ENCODE measurements around the gene TMEM131.
A peak's percentile ranks its signal among the peaks of the same experiment; 100 is the strongest.
"Not testable (repeated sequence)": the region's sequence is repeated elsewhere in the genome, so short reads cannot be mapped to it uniquely, and the experiment has no call there.

The TMEM131 gene

DNA sequence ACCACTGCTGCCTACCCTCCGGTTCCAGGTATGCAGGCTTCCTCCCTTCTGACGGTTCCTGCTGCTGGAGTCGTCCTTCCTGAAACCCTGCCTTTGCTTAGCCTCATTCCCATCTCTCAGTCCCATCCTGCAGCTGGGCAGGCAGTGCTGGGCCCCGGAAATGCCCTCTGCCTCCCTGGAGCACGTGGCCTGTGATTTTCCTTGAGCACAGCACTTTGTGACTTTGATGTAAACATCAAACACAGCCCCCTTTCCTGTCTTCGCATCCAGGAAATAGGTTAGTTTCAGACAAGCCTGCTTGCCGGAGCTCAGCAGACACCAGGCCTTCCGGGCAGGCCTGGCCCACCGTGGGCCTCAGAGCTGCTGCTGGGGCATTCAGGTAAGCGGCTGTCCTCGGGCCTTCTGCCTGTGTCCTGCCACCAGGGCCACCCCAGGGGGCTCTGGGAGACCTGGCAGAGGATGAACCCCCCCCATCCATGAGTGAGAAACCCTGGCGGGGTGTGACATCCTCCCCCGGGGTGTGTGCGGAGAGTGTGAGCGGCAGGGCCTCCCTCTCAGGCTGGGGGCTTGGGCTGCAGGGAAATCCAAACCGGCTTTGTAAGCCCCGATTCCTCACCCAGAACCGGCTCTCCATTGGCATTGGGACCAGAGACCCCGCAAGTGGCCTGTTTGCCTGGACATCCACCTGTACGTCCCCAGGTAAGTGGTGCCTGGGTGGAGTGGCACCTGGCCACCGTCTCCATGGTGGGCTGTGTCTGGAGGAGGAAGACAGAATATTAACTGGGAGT is 282.3 kb downstream of the TMEM131 start, which contains the start of gene ZAP70:
ZAP70 (plus strand) TSS at position 281 of the 788 bp plus-strand sequence. CDS start 10,461 bp downstream, outside the sequence.
- Histone ChIP-seq H3K4me1 (ENCODE audit: control insufficient read depth in 2 of 2, insufficient read depth in 1 of 2, low read depth in 1 of 2, low read length in 2 of 2) (peaks cover 2 to 5% of the 10 kb centered on the region in 2 donors), H4K8ac (ENCODE audit: low read depth, low read length) (no peak within 1 kb of the TSS), H3K4ac (ENCODE audit: low read length) (no peak within 1 kb of the TSS), H2AK5ac (ENCODE audit: low read depth, low read length) (peak within 1 kb of the TSS; percentile 38), H3K4me3 (ENCODE audit: low read length in 2 of 2) (no peak within 1 kb of the TSS), H2BK15ac (ENCODE audit: low read length) (peak within 1 kb of the TSS; percentile 81), H2BK5ac (ENCODE audit: low read length) (peak within 1 kb of the TSS; percentile 1), H2BK12ac (ENCODE audit: low read length) (no peak within 1 kb of the TSS), H3K9ac (ENCODE audit: low read depth, low read length, poor library complexity) (peak within 1 kb of the TSS; percentile 51), H3K23ac (ENCODE audit: low read depth, low read length, poor library complexity) (peak within 1 kb of the TSS; percentile 52), H3K27ac (replicated peaks; ENCODE audit: low read length) (no peak within 1 kb of the TSS), H3K27me3 (ENCODE audit: control insufficient read depth in 3 of 3, insufficient read depth in 3 of 3, low read depth in 1 of 3, low read length in 3 of 3) (no peaks in the 10 kb centered on the region), H2BK120ac (ENCODE audit: low read depth, low read length) (no peak within 1 kb of the TSS), H3K4me2 (ENCODE audit: insufficient read depth, low read length, poor library complexity, severe bottlenecking) (no peak within 1 kb of the TSS), H3K9me3 (replicated peaks in 1 of 2; ENCODE audit: control insufficient read depth in 2 of 2, insufficient read depth in 1 of 2, low read depth in 1 of 2, low read length in 2 of 2) (no peaks in the 10 kb centered on the region), H2AFZ (ENCODE audit: low read length) (peak within 1 kb of the TSS; percentile 84), H4K91ac (ENCODE audit: low read depth, low read length, poor library complexity) (no peak within 1 kb of the TSS), H3K36me3 (replicated peaks in 1 of 2; ENCODE audit: control insufficient read depth in 2 of 2, insufficient read depth in 2 of 2, low read length in 2 of 2) (no peaks in the 10 kb centered on the region), H3K79me1 (ENCODE audit: low read depth, low read length) (peaks cover 3% of the 10 kb centered on the region), H3K14ac (ENCODE audit: low read length) (no peak within 1 kb of the TSS), H3K18ac (ENCODE audit: low read length) (peak within 1 kb of the TSS; percentile 70)
- WGBS, 2 donors (ENCODE audit: extremely low coverage in 2 of 2, insufficient read length in 2 of 2, insufficient replicate concordance in 1 of 2) = no CpG with 5 or more reads among the region's 21 CpGs
- no peak for DNase-seq (ENCODE audit: low spot score)

DNA sequence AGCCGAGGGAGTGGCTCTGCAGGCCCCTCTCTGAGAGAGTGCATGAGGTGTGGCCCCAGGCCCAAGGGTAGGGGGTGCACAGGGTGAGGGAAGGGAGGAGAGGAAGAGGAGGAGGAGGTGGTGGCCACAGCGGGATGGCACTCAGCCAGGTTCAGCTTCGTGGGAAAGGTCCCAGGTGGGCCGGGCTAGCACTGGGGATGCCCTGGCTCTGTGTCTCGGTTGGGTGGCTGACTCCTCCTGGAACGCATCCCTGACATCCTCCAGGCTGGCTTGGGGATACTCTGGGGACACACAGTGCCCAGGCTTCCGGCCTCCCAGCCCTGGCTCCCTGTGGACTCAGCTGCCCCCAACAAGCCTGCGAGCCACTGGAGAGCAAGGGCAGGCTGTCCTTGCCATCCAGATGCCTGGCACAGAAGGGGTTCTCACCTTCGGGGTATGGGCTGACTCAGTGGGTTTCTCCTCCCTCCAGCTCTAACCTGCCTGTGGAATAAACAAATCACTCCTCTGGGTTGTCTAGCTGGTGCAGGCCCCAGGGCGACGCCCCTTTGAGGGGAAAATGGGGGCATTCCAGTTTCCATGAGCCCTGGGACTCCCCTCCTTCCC is 283.0 kb downstream of the TMEM131 start:
- Histone ChIP-seq H3K9me3 (replicated peaks in 1 of 2; ENCODE audit: control insufficient read depth in 2 of 2, insufficient read depth in 1 of 2, low read depth in 1 of 2, low read length in 2 of 2) (no peaks in the 10 kb centered on the region), H3K4me2 (ENCODE audit: insufficient read depth, low read length, poor library complexity, severe bottlenecking) (no peak overlapping the region), H2BK120ac (ENCODE audit: low read depth, low read length) (no peak overlapping the region), H3K14ac (ENCODE audit: low read length) (no peak overlapping the region), H3K36me3 (replicated peaks in 1 of 2; ENCODE audit: control insufficient read depth in 2 of 2, insufficient read depth in 2 of 2, low read length in 2 of 2) (no peaks in the 10 kb centered on the region), H2BK12ac (ENCODE audit: low read length) (no peak overlapping the region), H3K79me1 (ENCODE audit: low read depth, low read length) (peaks cover 3% of the 10 kb centered on the region), H3K4me1 (ENCODE audit: control insufficient read depth in 2 of 2, insufficient read depth in 1 of 2, low read depth in 1 of 2, low read length in 2 of 2) (peaks cover 2 to 5% of the 10 kb centered on the region in 2 donors), H2AK5ac (ENCODE audit: low read depth, low read length) (peak overlapping the region; percentile 38), H4K8ac (ENCODE audit: low read depth, low read length) (no peak overlapping the region), H3K23ac (ENCODE audit: low read depth, low read length, poor library complexity) (peak overlapping the region; percentile 52), H3K9ac (ENCODE audit: low read depth, low read length, poor library complexity) (peak overlapping the region; percentile 51), H3K4me3 (ENCODE audit: low read length in 2 of 2) (no peak overlapping the region), H3K4ac (ENCODE audit: low read length) (no peak overlapping the region), H4K91ac (ENCODE audit: low read depth, low read length, poor library complexity) (no peak overlapping the region), H3K18ac (ENCODE audit: low read length) (peak overlapping the region; percentile 70), H3K27me3 (ENCODE audit: control insufficient read depth in 3 of 3, insufficient read depth in 3 of 3, low read depth in 1 of 3, low read length in 3 of 3) (no peaks in the 10 kb centered on the region), H2BK15ac (ENCODE audit: low read length) (peak overlapping the region; percentile 81), H3K27ac (replicated peaks; ENCODE audit: low read length) (no peak overlapping the region), H2BK5ac (ENCODE audit: low read length) (no peak overlapping the region), H2AFZ (ENCODE audit: low read length) (peak overlapping the region; percentile 84)
- no CpG with 5 or more reads among the region's 11 CpGs for WGBS, 2 donors (ENCODE audit: extremely low coverage in 2 of 2, insufficient read length in 2 of 2, insufficient replicate concordance in 1 of 2)
- no peak for DNase-seq (ENCODE audit: low spot score)

DNA sequence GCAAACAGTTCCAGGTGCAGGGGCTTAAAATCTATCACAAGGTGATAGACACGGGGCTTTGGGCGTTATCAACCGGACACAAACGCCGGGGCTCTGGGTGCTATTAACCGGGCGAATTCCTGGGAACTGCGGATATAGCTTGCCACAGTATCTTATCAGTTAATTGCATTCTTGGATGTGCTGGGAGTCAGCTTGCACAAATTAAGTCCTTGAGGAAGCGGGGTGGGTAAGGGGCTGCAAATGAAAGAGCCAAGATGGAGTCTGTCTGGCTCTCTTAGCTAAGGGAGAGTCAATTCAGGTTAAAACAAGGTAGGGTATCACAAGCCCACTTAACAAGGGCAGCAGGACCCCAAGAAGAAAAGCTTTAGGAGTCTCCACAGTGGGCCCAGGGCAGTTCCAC is 283.6 kb downstream of the TMEM131 start:
- not testable (repeated sequence) for DNase-seq (ENCODE audit: low spot score)
- no CpG with 5 or more reads among the region's 9 CpGs for WGBS, 2 donors (ENCODE audit: extremely low coverage in 2 of 2, insufficient read length in 2 of 2, insufficient replicate concordance in 1 of 2)
- peak overlapping the region; percentile 84 for H2AFZ ChIP-seq (ENCODE audit: low read length)

DNA sequence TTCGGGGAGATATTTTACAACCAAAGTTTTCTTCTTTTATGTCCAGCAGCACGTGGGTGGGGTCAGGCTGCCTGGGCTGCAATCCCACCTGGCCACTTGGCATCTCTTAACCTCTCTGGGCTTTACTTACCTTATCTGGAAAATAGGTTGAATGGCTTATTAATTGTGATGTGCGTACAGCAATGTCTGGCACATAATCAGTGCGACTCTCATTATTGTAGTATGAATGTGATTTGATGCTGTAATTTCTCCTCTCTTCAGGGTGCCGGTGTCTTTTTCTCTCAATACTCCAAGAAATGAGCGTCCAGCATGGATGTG is 284.4 kb downstream of the TMEM131 start:
- Histone ChIP-seq H2BK120ac (ENCODE audit: low read depth, low read length) (no peak overlapping the region), H2BK12ac (ENCODE audit: low read length) (no peak overlapping the region), H2BK5ac (ENCODE audit: low read length) (no peak overlapping the region), H3K27me3 (ENCODE audit: control insufficient read depth in 3 of 3, insufficient read depth in 3 of 3, low read depth in 1 of 3, low read length in 3 of 3) (no peaks in the 10 kb centered on the region), H4K91ac (ENCODE audit: low read depth, low read length, poor library complexity) (no peak overlapping the region), H4K8ac (ENCODE audit: low read depth, low read length) (no peak overlapping the region), H3K9ac (ENCODE audit: low read depth, low read length, poor library complexity) (no peak overlapping the region), H3K36me3 (replicated peaks in 1 of 2; ENCODE audit: control insufficient read depth in 2 of 2, insufficient read depth in 2 of 2, low read length in 2 of 2) (no peaks in the 10 kb centered on the region), H3K27ac (replicated peaks; ENCODE audit: low read length) (no peak overlapping the region), H2AFZ (ENCODE audit: low read length) (no peak overlapping the region), H3K4me2 (ENCODE audit: insufficient read depth, low read length, poor library complexity, severe bottlenecking) (no peak overlapping the region), H3K9me3 (replicated peaks in 1 of 2; ENCODE audit: control insufficient read depth in 2 of 2, insufficient read depth in 1 of 2, low read depth in 1 of 2, low read length in 2 of 2) (no peaks in the 10 kb centered on the region), H3K18ac (ENCODE audit: low read length) (no peak overlapping the region), H3K4me1 (ENCODE audit: control insufficient read depth in 2 of 2, insufficient read depth in 1 of 2, low read depth in 1 of 2, low read length in 2 of 2) (peaks cover 2 to 5% of the 10 kb centered on the region in 2 donors), H3K79me1 (ENCODE audit: low read depth, low read length) (peaks cover 3% of the 10 kb centered on the region), H3K23ac (ENCODE audit: low read depth, low read length, poor library complexity) (no peak overlapping the region), H2BK15ac (ENCODE audit: low read length) (no peak overlapping the region), H3K4ac (ENCODE audit: low read length) (no peak overlapping the region), H3K4me3 (ENCODE audit: low read length in 2 of 2) (no peak overlapping the region), H3K14ac (ENCODE audit: low read length) (no peak overlapping the region), H2AK5ac (ENCODE audit: low read depth, low read length) (no peak overlapping the region)
- WGBS, 2 donors (ENCODE audit: extremely low coverage in 2 of 2, insufficient read length in 2 of 2, insufficient replicate concordance in 1 of 2) = no CpG with 5 or more reads among the region's 6 CpGs
- DNase-seq (ENCODE audit: low spot score) = no peak

More for the DNA sequence above, 283.6 kb downstream of the TMEM131 start:
- H3K4ac ChIP-seq (ENCODE audit: low read length); H4K91ac ChIP-seq (ENCODE audit: low read depth, low read length, poor library complexity); H3K27ac ChIP-seq (replicated peaks; ENCODE audit: low read length); H3K9me3 ChIP-seq (replicated peaks in 1 of 2; ENCODE audit: control insufficient read depth in 2 of 2, insufficient read depth in 1 of 2, low read depth in 1 of 2, low read length in 2 of 2); H2BK120ac ChIP-seq (ENCODE audit: low read depth, low read length); H2BK15ac ChIP-seq (ENCODE audit: low read length); H3K14ac ChIP-seq (ENCODE audit: low read length); H4K8ac ChIP-seq (ENCODE audit: low read depth, low read length); H3K79me1 ChIP-seq (ENCODE audit: low read depth, low read length); H3K18ac ChIP-seq (ENCODE audit: low read length); H3K36me3 ChIP-seq (replicated peaks in 1 of 2; ENCODE audit: control insufficient read depth in 2 of 2, insufficient read depth in 2 of 2, low read length in 2 of 2); H2BK5ac ChIP-seq (ENCODE audit: low read length); H3K4me3 ChIP-seq (ENCODE audit: low read length in 2 of 2); H3K4me2 ChIP-seq (ENCODE audit: insufficient read depth, low read length, poor library complexity, severe bottlenecking); H3K9ac ChIP-seq (ENCODE audit: low read depth, low read length, poor library complexity); H3K4me1 ChIP-seq (ENCODE audit: control insufficient read depth in 2 of 2, insufficient read depth in 1 of 2, low read depth in 1 of 2, low read length in 2 of 2); H2BK12ac ChIP-seq (ENCODE audit: low read length); H3K27me3 ChIP-seq (ENCODE audit: control insufficient read depth in 3 of 3, insufficient read depth in 3 of 3, low read depth in 1 of 3, low read length in 3 of 3): not testable (repeated sequence)
- Histone ChIP-seq H3K23ac (ENCODE audit: low read depth, low read length, poor library complexity) (peak overlapping the region; percentile 52), H2AK5ac (ENCODE audit: low read depth, low read length) (peak overlapping the region; percentile 38)

All from neuronal stem cell (in vitro differentiated cells).